ENCODE measurements around the gene PPARGC1A. TPM values are rescaled to one million over a fixed set of nuclear protein-coding genes. Genes with fewer than 3 reads are reported as not detected.

PPARGC1A gene
- total RNA-seq, 2 experiments from 2014 or later = not detected

DNA sequence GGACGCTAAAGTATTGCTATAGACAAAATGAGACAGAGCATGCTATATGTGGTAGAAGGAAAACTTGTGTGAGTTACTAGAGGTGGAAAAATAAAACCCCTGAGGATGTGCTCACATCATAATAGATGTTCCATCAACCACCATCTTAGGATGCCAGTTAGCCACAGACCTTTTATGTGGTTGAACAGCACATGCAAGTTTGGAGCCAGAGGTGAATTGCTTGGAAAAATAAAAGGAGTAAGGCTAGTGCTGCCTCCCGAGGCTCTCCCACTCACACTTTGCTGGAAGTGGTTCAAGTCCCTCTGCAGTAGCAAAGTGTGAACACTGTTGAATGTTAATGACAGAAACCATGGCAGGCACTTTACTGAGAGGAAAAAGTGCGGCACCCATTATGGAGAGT, 39.4 kb upstream of the PPARGC1A start:
- H3K9me3 Mint-ChIP-seq = no peaks in the 10 kb centered on the region
- H3K4me3 Mint-ChIP-seq = no peak overlapping the region
- ChIA-PET CTCF (no interaction called here), POLR2A (interaction anchor here (0.6 kb wide), 1 partner anchor 11 kb away, joined by 3 read pairs; no protein-coding TSS in a partner anchor)
- no peak for ATAC-seq (ENCODE audit: poor library complexity)
- no peaks in the 10 kb centered on the region for H3K4me1 ChIP-seq (ENCODE audit: insufficient read depth, low read length)
- no peaks in the 10 kb centered on the region for H3K27me3 Mint-ChIP-seq
- H3K36me3 ChIP-seq (ENCODE audit: insufficient read depth, low read length) = no peaks in the 10 kb centered on the region
- H3K4me3 ChIP-seq (ENCODE audit: low read length) = no peak overlapping the region
- intact Hi-C loops (cut with DNase I, micrococcal nuclease) = no loop called here
- H3K27ac ChIP-seq (ENCODE audit: low read depth in 1 of 2, low read length in 2 of 2) = no peak overlapping the region
- H3K27me3 ChIP-seq (ENCODE audit: control insufficient read depth in 1 of 2, insufficient read depth in 2 of 2, low read length in 2 of 2) = no peaks in the 10 kb centered on the region
- TF ChIP-seq, protein P1, sequence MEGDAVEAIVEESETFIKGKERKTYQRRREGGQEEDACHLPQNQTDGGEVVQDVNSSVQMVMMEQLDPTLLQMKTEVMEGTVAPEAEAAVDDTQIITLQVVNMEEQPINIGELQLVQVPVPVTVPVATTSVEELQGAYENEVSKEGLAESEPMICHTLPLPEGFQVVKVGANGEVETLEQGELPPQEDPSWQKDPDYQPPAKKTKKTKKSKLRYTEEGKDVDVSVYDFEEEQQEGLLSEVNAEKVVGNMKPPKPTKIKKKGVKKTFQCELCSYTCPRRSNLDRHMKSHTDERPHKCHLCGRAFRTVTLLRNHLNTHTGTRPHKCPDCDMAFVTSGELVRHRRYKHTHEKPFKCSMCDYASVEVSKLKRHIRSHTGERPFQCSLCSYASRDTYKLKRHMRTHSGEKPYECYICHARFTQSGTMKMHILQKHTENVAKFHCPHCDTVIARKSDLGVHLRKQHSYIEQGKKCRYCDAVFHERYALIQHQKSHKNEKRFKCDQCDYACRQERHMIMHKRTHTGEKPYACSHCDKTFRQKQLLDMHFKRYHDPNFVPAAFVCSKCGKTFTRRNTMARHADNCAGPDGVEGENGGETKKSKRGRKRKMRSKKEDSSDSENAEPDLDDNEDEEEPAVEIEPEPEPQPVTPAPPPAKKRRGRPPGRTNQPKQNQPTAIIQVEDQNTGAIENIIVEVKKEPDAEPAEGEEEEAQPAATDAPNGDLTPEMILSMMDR (IDR thresholded peaks at IDR 0.05) = no peak
- no peak overlapping the region for H3K27ac Mint-ChIP-seq
- H3K4me1 Mint-ChIP-seq (ENCODE audit: low read depth) = no peaks in the 10 kb centered on the region
- DNase-seq = no peak
- peaks cover 0 to 4% of the 10 kb centered on the region in 2 experiments for H3K9me3 ChIP-seq (ENCODE audit: control insufficient read depth in 1 of 2, insufficient read depth in 1 of 2, low read length in 2 of 2)
- no peaks in the 10 kb centered on the region for H3K36me3 Mint-ChIP-seq (ENCODE audit: low read depth)

DNA sequence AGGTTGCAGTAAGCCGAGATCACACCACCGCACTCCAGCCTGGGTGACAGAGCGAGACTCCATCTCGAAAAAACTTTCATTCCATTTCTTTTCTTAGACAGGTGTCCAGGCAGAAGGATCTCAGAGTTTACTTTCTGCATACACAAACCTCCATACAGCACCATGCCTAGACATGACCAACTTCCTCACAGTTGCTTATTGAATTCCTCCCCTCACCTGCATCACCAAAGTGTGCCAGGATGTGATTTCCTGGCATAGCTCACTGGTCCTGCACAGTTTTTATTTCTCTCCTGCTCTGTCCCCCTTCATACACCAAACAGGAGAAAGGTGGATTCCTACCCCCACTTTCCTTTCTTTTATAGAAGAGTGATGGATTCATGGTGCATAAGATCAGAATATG, 34.7 kb upstream of the PPARGC1A start:
- ChIA-PET POLR2A (no interaction called here), CTCF (no interaction called here)
- intact Hi-C loops (cut with DNase I, micrococcal nuclease) = no loop called here
- TF ChIP-seq, protein P1 (IDR thresholded peaks at IDR 0.05) = no peak
- Histone ChIP-seq H3K36me3 (ENCODE audit: insufficient read depth, low read length) (no peaks in the 10 kb centered on the region), H3K9me3 (ENCODE audit: control insufficient read depth in 1 of 2, insufficient read depth in 1 of 2, low read length in 2 of 2) (peaks cover 0 to 3% of the 10 kb centered on the region in 2 experiments), H3K27ac (ENCODE audit: low read depth in 1 of 2, low read length in 2 of 2) (no peak overlapping the region), H3K27me3 (ENCODE audit: control insufficient read depth in 1 of 2, insufficient read depth in 2 of 2, low read length in 2 of 2) (no peaks in the 10 kb centered on the region), H3K4me3 (ENCODE audit: low read length) (no peak overlapping the region), H3K4me1 (ENCODE audit: insufficient read depth, low read length) (no peaks in the 10 kb centered on the region)
- Mint-ChIP-seq H3K27ac (no peak overlapping the region), H3K4me1 (ENCODE audit: low read depth) (no peaks in the 10 kb centered on the region), H3K27me3 (no peaks in the 10 kb centered on the region), H3K9me3 (no peaks in the 10 kb centered on the region), H3K36me3 (ENCODE audit: low read depth) (no peaks in the 10 kb centered on the region), H3K4me3 (no peak overlapping the region)
- ATAC-seq (ENCODE audit: poor library complexity) = no peak
- no peak for DNase-seq

DNA sequence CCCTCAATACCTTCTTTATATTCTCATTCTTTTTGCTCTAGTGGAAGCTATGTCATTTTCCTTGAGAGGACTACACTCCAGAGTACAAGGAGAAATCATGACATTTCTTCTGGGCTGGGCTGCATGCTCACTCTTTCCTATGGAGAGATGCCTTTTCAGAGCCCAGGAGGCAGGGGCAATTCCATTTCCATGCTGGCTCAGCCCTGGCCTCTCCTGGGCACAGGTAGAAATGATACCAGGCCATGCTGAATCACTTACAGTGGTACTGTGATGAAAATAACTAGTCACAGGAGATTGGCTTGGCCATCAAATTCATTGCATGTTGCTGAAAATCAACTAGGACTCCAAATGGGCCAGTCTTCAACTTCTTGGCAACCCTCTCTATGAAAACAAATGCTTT, 34.0 kb upstream of the PPARGC1A start:
- H3K27ac ChIP-seq (ENCODE audit: low read depth in 1 of 2, low read length in 2 of 2) = no peak overlapping the region
- intact Hi-C loops (cut with DNase I, micrococcal nuclease) = no loop called here
- TF ChIP-seq, protein P1 (IDR thresholded peaks at IDR 0.05) = no peak
- no peak overlapping the region for H3K27ac Mint-ChIP-seq
- H3K4me3 Mint-ChIP-seq = no peak overlapping the region
- no peaks in the 10 kb centered on the region for H3K9me3 Mint-ChIP-seq
- POLR2A ChIA-PET = no interaction called here
- no peaks in the 10 kb centered on the region for H3K4me1 Mint-ChIP-seq (ENCODE audit: low read depth)
- no peaks in the 10 kb centered on the region for H3K36me3 ChIP-seq (ENCODE audit: insufficient read depth, low read length)
- no peak overlapping the region for H3K4me3 ChIP-seq (ENCODE audit: low read length)
- no peaks in the 10 kb centered on the region for H3K36me3 Mint-ChIP-seq (ENCODE audit: low read depth)
- DNase-seq (no peak), ATAC-seq (ENCODE audit: poor library complexity) (no peak)
- CTCF ChIA-PET = no interaction called here
- H3K27me3 Mint-ChIP-seq = no peaks in the 10 kb centered on the region
- no peaks in the 10 kb centered on the region for H3K27me3 ChIP-seq (ENCODE audit: control insufficient read depth in 1 of 2, insufficient read depth in 2 of 2, low read length in 2 of 2)
- peaks cover 0 to 3% of the 10 kb centered on the region in 2 experiments for H3K9me3 ChIP-seq (ENCODE audit: control insufficient read depth in 1 of 2, insufficient read depth in 1 of 2, low read length in 2 of 2)
- H3K4me1 ChIP-seq (ENCODE audit: insufficient read depth, low read length) = no peaks in the 10 kb centered on the region
